CD14-positive monocyte (primary cell): ENCODE results near the gene DAB2IP. TPM values are rescaled to one million over a fixed set of nuclear protein-coding genes. Genes with fewer than 3 reads are reported as not detected.

Experiments used
- DNase-seq, 3 donors: peaks; one replicate each; pipeline ENCODE4 v3.0.0-alpha.2; 2011 to 2022
- H2AFZ ChIP-seq: 2 replicates; pipeline ENCODE4 v1.6.0; 2012; ENCODE audit warnings: mild to moderate bottlenecking, low read depth, low read length, inconsistent platforms; ENCODE audit not compliant: insufficient read depth, poor library complexity, severe bottlenecking
- H3K27ac ChIP-seq, 2 donors: 1 replicate in 1 of 2; 2 replicates in 1 of 2; pipeline ENCODE4 v1.5.1; 2012 to 2013; ENCODE audit warnings: low read length in 2 of 2, control low read depth in 1 of 2, inconsistent platforms in 1 of 2, low read depth in 1 of 2, mild to moderate bottlenecking in 1 of 2
- H3K27me3 ChIP-seq, 2 donors: one replicate each; pipeline versions ENCODE4 v1.6.0 to v1.6.1; 2011 to 2013; ENCODE audit warnings: low read length in 2 of 2; ENCODE audit not compliant: control insufficient read depth in 2 of 2, insufficient read depth in 2 of 2
- H3K36me3 ChIP-seq, 2 donors: replicated peaks in 1 of 2; 1 replicate in 1 of 2; 2 replicates in 1 of 2; pipeline versions ENCODE4 v1.5.1 to v1.6.1; 2012 to 2013; ENCODE audit warnings: low read length in 2 of 2, control low read depth in 1 of 2, inconsistent platforms in 1 of 2, mild to moderate bottlenecking in 1 of 2; ENCODE audit not compliant: insufficient read depth in 2 of 2, control insufficient read depth in 1 of 2
- H3K4me1 ChIP-seq, 2 donors: 1 replicate in 1 of 2; 2 replicates in 1 of 2; pipeline versions ENCODE4 v1.5.1 to v1.6.1; 2012 to 2013; ENCODE audit warnings: low read length in 2 of 2, control low read depth in 1 of 2, inconsistent platforms in 1 of 2, mild to moderate bottlenecking in 1 of 2, moderate library complexity in 1 of 2; ENCODE audit not compliant: insufficient read depth in 2 of 2, control insufficient read depth in 1 of 2
- H3K4me2 ChIP-seq: replicated peaks from 2 replicates; pipeline ENCODE3; 2012; ENCODE audit warnings: low read length, moderate library complexity, mild to moderate bottlenecking; ENCODE audit not compliant: poor library complexity, severe bottlenecking; ENCODE audit errors: extremely low read depth
- H3K4me3 ChIP-seq, 3 experiments: fragments of 200-600 bp in 1 of 3; sonication (generic) in 1 of 3; replicated peaks in 1 of 3; 1 replicate in 2 of 3; 2 replicates in 1 of 3; pipeline ENCODE4 v1.5.1; 2011 to 2013; ENCODE audit warnings: low read length in 3 of 3, mild to moderate bottlenecking in 3 of 3, control low read depth in 2 of 3, low read depth in 2 of 3, inconsistent platforms in 1 of 3, moderate library complexity in 1 of 3
- H3K79me2 ChIP-seq: 2 replicates; pipeline ENCODE4 v1.6.0; 2012; ENCODE audit warnings: mild to moderate bottlenecking, control low read depth, inconsistent platforms, low read length, moderate library complexity; ENCODE audit not compliant: insufficient read depth
- H3K9ac ChIP-seq: 2 replicates; pipeline ENCODE4 v1.6.0; 2017; ENCODE audit warnings: low read length, mild to moderate bottlenecking; ENCODE audit not compliant: insufficient read depth, poor library complexity, severe bottlenecking
- H3K9me3 ChIP-seq, 2 donors: replicated peaks in 1 of 2; 1 replicate in 1 of 2; 2 replicates in 1 of 2; pipeline versions ENCODE4 v1.5.1 to v1.6.1; 2012 to 2013; ENCODE audit warnings: low read length in 2 of 2, control low read depth in 1 of 2; ENCODE audit not compliant: control insufficient read depth in 1 of 2, insufficient read depth in 1 of 2
- H4K20me1 ChIP-seq: 2 replicates; pipeline ENCODE4 v1.6.0; 2012; ENCODE audit warnings: mild to moderate bottlenecking, low read length, control low read depth, moderate library complexity; ENCODE audit not compliant: insufficient read depth
- H3K27ac Mint-ChIP-seq, 7 donors: one replicate each; pipeline ENCODE4 v1.8.0; 2020; ENCODE audit warnings: mild to moderate bottlenecking in 7 of 7, mixed read lengths in 7 of 7, moderate library complexity in 6 of 7, inconsistent platforms in 2 of 7
- H3K27me3 Mint-ChIP-seq, 3 donors: one replicate each; pipeline ENCODE4 v1.8.0; 2021 to 2022; ENCODE audit warnings: low read depth in 3 of 3, mild to moderate bottlenecking in 3 of 3, mixed read lengths in 3 of 3, moderate library complexity in 3 of 3, inconsistent platforms in 1 of 3
- H3K36me3 Mint-ChIP-seq, 2 donors: one replicate each; pipeline ENCODE4 v1.8.0; 2020; ENCODE audit warnings: mixed read lengths in 2 of 2, inconsistent platforms in 1 of 2, mild to moderate bottlenecking in 1 of 2
- H3K4me1 Mint-ChIP-seq: one replicate; pipeline ENCODE4 v1.8.0; 2020; ENCODE audit warnings: mild to moderate bottlenecking, mixed read lengths
- H3K4me3 Mint-ChIP-seq, 2 donors: one replicate each; pipeline ENCODE4 v1.8.0; 2020; ENCODE audit warnings: mild to moderate bottlenecking in 2 of 2, mixed read lengths in 2 of 2, moderate library complexity in 1 of 2
- H3K9me3 Mint-ChIP-seq, 7 donors: one replicate each; pipeline ENCODE4 v1.8.0; 2020 to 2022; ENCODE audit warnings: mixed read lengths in 7 of 7, mild to moderate bottlenecking in 6 of 7, moderate library complexity in 6 of 7, inconsistent platforms in 2 of 7
- CTCF ChIP-seq: fragments of 200-600 bp; IDR thresholded peaks from one replicate; pipeline ENCODE4 v1.8.0; 2022; ENCODE audit warnings: antibody characterized with exemption, mild to moderate bottlenecking
- WGBS: methylation state at CpG from one replicate; pipeline ENCODE4 v1.1.5; 2013; ENCODE audit warnings: missing lambda C conversion rate; ENCODE audit not compliant: insufficient coverage; 5-methylcytosine and 5-hydroxymethylcytosine counted together
- intact Hi-C, 2 donors: fragments of 100-400 bp; cut with micrococcal nuclease; formaldehyde crosslinking; loops; one replicate each; pipeline versions ENCODE4 v1.15.0 to v1.15.1; 2023
- polyA plus RNA-seq, 3 donors: library from polyadenylated mRNA; depleted of rRNA in 1 of 3; unstranded in 2 of 3; stranded (reverse) in 1 of 3; fragments of 300-500 nt in 2 of 3; fragments of >200 nt in 1 of 3; fragmentation: Illumina TruSeq in 2 of 3; gene quantifications; 1 replicate in 2 of 3; 2 replicates in 1 of 3; pipeline ENCODE4 v1.2.3, GENCODE V29; 2012 to 2021

DAB2IP gene
- polyA plus RNA-seq, 3 donors = 0.13 TPM; not detected in 2

GRCh38 chr9:121818016-121818661, 166.7 kb downstream of the DAB2IP start:
- Histone ChIP-seq H2AFZ (no peak overlapping the region), H3K36me3 (no peaks in the 10 kb centered on the region), H3K9me3 (no peaks in the 10 kb centered on the region), H3K4me3 (no peak overlapping the region), H4K20me1 (no peaks in the 10 kb centered on the region), H3K9ac (no peak overlapping the region), H3K27me3 (no peaks in the 10 kb centered on the region), H3K79me2 (no peaks in the 10 kb centered on the region), H3K4me1 (no peaks in the 10 kb centered on the region), H3K27ac (no peak overlapping the region), H3K4me2 (no peak overlapping the region)
- no peak for TF ChIP-seq CTCF
- Mint-ChIP-seq H3K36me3 (no peaks in the 10 kb centered on the region), H3K4me3 (no peak overlapping the region), H3K9me3 (peaks cover 0 to 2% (median 0%) of the 10 kb centered on the region in 7 donors), H3K4me1 (peaks cover 8% of the 10 kb centered on the region), H3K27me3 (peaks cover 2 to 13% (median 10%) of the 10 kb centered on the region in 3 donors), H3K27ac (peak overlapping the region in 1 of 7 donors; percentile 37)
- intact Hi-C loops = no loop called here
- DNase-seq = no peak
- 89% methylated on average over 14 of the region's 19 CpGs for WGBS

- Histone ChIP-seq H3K27me3 (no peaks in the 10 kb centered on the region), H3K9ac (no peak overlapping the region), H4K20me1 (no peaks in the 10 kb centered on the region), H3K4me3 (no peak overlapping the region), H2AFZ (no peak overlapping the region), H3K4me2 (no peak overlapping the region), H3K9me3 (no peaks in the 10 kb centered on the region), H3K36me3 (no peaks in the 10 kb centered on the region), H3K79me2 (no peaks in the 10 kb centered on the region), H3K27ac (no peak overlapping the region), H3K4me1 (no peaks in the 10 kb centered on the region)
- TF ChIP-seq CTCF = no peak
- H3K4me3 Mint-ChIP-seq = no peak overlapping the region
- no peaks in the 10 kb centered on the region for H3K36me3 Mint-ChIP-seq
- peaks cover 0 to 2% (median 0%) of the 10 kb centered on the region in 7 donors for H3K9me3 Mint-ChIP-seq
- peaks cover 8% of the 10 kb centered on the region for H3K4me1 Mint-ChIP-seq
- peak overlapping the region in 2 of 7 donors; percentile 37 to 48 for H3K27ac Mint-ChIP-seq
- H3K27me3 Mint-ChIP-seq = peaks cover 2 to 13% (median 11%) of the 10 kb centered on the region in 3 donors
- 96% methylated on average over 11 of the region's 12 CpGs for WGBS
- intact Hi-C loops = no loop called here
- DNase-seq = no peak
These were observed 167.5 kb downstream of the DAB2IP start for GRCh38 chr9:121818841-121819427.
